ENCODE data around the gene EMC9.

DNA sequence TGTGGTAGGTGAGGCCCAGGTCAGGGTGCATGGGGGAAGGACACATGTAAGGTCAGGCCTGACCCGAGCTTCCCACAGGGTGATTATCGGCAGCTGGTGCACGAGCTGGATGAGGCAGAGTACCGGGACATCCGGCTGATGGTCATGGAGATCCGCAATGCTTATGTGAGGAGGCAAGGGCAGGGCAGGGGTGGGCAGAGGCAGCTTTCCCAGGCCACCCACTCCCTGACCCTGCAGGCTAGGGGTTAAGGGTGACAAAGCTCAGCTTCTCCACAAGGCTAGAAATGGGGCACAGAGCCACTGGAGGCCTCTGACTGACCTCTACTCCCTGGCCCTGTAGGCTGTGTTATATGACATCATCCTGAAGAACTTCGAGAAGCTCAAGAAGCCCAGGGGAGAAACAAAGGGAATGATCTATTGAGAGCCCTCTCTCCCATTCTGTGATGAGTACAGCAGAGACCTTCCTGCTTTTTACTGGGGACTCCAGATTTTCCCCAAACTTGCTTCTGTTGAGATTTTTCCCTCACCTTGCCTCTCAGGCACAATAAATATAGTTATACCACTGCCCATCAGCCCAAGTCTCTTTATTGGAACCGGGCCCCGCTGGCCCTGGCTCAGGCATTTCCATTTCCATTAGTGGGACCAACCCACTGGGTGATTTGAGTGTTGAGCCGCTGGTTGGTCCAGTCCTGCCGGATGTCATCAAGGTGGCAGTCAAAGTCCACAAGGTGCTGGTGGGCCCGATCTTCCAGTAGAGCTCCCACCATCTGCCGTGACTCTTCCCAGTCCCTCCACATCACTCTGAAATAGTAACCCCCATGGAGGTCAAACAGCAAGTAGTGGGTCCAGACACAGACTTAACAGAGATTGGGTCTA is 2.8 kb downstream of the EMC9 start:
- TF ChIP-seq, protein P1, sequence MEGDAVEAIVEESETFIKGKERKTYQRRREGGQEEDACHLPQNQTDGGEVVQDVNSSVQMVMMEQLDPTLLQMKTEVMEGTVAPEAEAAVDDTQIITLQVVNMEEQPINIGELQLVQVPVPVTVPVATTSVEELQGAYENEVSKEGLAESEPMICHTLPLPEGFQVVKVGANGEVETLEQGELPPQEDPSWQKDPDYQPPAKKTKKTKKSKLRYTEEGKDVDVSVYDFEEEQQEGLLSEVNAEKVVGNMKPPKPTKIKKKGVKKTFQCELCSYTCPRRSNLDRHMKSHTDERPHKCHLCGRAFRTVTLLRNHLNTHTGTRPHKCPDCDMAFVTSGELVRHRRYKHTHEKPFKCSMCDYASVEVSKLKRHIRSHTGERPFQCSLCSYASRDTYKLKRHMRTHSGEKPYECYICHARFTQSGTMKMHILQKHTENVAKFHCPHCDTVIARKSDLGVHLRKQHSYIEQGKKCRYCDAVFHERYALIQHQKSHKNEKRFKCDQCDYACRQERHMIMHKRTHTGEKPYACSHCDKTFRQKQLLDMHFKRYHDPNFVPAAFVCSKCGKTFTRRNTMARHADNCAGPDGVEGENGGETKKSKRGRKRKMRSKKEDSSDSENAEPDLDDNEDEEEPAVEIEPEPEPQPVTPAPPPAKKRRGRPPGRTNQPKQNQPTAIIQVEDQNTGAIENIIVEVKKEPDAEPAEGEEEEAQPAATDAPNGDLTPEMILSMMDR (IDR thresholded peaks at IDR 0.05): no peak
- no peak for TF ChIP-seq POLR2A (IDR thresholded peaks at IDR 0.05)

Measured in vagina (tissue), 2 donors.